HG03558 (cell line): Measurements from ENCODE around the gene TNNT3.
"Not testable (repeated sequence)": the region's sequence is repeated elsewhere in the genome, so short reads cannot be mapped to it uniquely, and the experiment has no call there.

Experiments
- ATAC-seq: cut with Tn5 transposase; IDR thresholded peaks from one replicate; pipeline ENCODE4 v1.9.1; 2021; ENCODE audit warnings: moderate number of reproducible peaks; ENCODE audit not compliant: unreplicated experiment; ENCODE audit errors: extremely low read depth

Gene TNNT3

GRCh38 chr11:1880746-1881441 lies 38.6 kb upstream of the TNNT3 start:
- ATAC-seq = no peak

- ATAC-seq = no peak
Observed at GRCh38 chr11:1881442-1882264, 37.9 kb upstream of the TNNT3 start.

GRCh38 chr11:1882265-1883238 lies 37.0 kb upstream of the TNNT3 start:
- ATAC-seq = no peak

- no peak for ATAC-seq
Observed at GRCh38 chr11:1883346-1884302, 35.9 kb upstream of the TNNT3 start.

- no peak for ATAC-seq
Observed at GRCh38 chr11:1884303-1884700, 35.2 kb upstream of the TNNT3 start.

GRCh38 chr11:1886551-1886950 lies 33.0 kb upstream of the TNNT3 start:
- not testable (repeated sequence) for ATAC-seq

- no peak for ATAC-seq
Observed at GRCh38 chr11:1887451-1888346, 31.8 kb upstream of the TNNT3 start.

GRCh38 chr11:1888347-1888753 lies 31.2 kb upstream of the TNNT3 start:
- ATAC-seq = no peak

- ATAC-seq = no peak
Observed at GRCh38 chr11:1888811-1889210, 30.7 kb upstream of the TNNT3 start.

- no peak for ATAC-seq
Observed at GRCh38 chr11:1889224-1889930, 30.1 kb upstream of the TNNT3 start.

- ATAC-seq = no peak
Observed at GRCh38 chr11:1889941-1890855, 29.3 kb upstream of the TNNT3 start.

- no peak for ATAC-seq
Observed at GRCh38 chr11:1890856-1891830, 28.4 kb upstream of the TNNT3 start.

- no peak for ATAC-seq
Observed at GRCh38 chr11:1891831-1892115, 27.7 kb upstream of the TNNT3 start, which contains the start of gene PRR33. Gene PRR33 (minus strand): TSS chr11:1891895. CDS start chr11:1890584, 1,311 bp downstream.

- no peak for ATAC-seq
Observed at GRCh38 chr11:1892116-1892515, 27.4 kb upstream of the TNNT3 start.

GRCh38 chr11:1892558-1892957 lies 26.9 kb upstream of the TNNT3 start:
- no peak for ATAC-seq
